Stimulated activated CD4-positive, alpha-beta T cell treated with anti-CD3 and anti-CD28 coated beads, Interleukin-4, amount 100 ng/mL, for 48 hours (primary cell): ENCODE measurements around the gene PCYT1A.

Experiments used
- DNase-seq, 2 donors: peaks; one replicate each; pipeline ENCODE4 v3.0.0-alpha.2; 2020; ENCODE audit warnings: low read depth in 2 of 2

PCYT1A gene

GRCh38 chr3:196237203-196237602, 50.3 kb downstream of the PCYT1A start:
- no peak for DNase-seq

- no peak for DNase-seq
Measured at GRCh38 chr3:196236223-196236622, 51.3 kb downstream of the PCYT1A start.

- DNase-seq = no peak
Measured at GRCh38 chr3:196235452-196236122, 51.9 kb downstream of the PCYT1A start.

- no peak for DNase-seq
Measured at GRCh38 chr3:196232882-196233251, 54.7 kb downstream of the PCYT1A start.

GRCh38 chr3:196232154-196232881, 55.2 kb downstream of the PCYT1A start:
- no peak for DNase-seq

- DNase-seq = no peak
Measured at GRCh38 chr3:196227629-196228493, 59.7 kb downstream of the PCYT1A start.

GRCh38 chr3:196227121-196227561, 60.4 kb downstream of the PCYT1A start:
- no peak for DNase-seq

GRCh38 chr3:196225763-196226364, 61.7 kb downstream of the PCYT1A start:
- DNase-seq = no peak

GRCh38 chr3:196225086-196225485, 62.4 kb downstream of the PCYT1A start:
- no peak for DNase-seq

- no peak for DNase-seq
Measured at GRCh38 chr3:196222876-196223595, 64.5 kb downstream of the PCYT1A start.

- DNase-seq = no peak
Measured at GRCh38 chr3:196220991-196221390, 66.5 kb downstream of the PCYT1A start.

- DNase-seq = no peak
Measured at GRCh38 chr3:196220587-196220986, 66.9 kb downstream of the PCYT1A start.

GRCh38 chr3:196219970-196220311, 67.6 kb downstream of the PCYT1A start:
- DNase-seq = no peak

- DNase-seq = peak; percentile 28 to 47
Measured at GRCh38 chr3:196219194-196219969, 68.1 kb downstream of the PCYT1A start.

GRCh38 chr3:196218155-196218712, 69.3 kb downstream of the PCYT1A start:
- DNase-seq = no peak

- no peak for DNase-seq
Measured at GRCh38 chr3:196217307-196218154, 70.0 kb downstream of the PCYT1A start.

GRCh38 chr3:196216681-196217211, 70.8 kb downstream of the PCYT1A start:
- no peak for DNase-seq

GRCh38 chr3:196216089-196216564, 71.4 kb downstream of the PCYT1A start, which contains the start of gene SLC51A:
Gene SLC51A (plus strand): TSS chr3:196216534. CDS start chr3:196216713, 179 bp downstream.
- no peak for DNase-seq

GRCh38 chr3:196215493-196216020, 72.0 kb downstream of the PCYT1A start:
- no peak for DNase-seq
